Neural progenitor cell (in vitro differentiated cells): ENCODE results near the gene RHOF.

Source experiments
- EZH2 ChIP-seq: fragments of 200-600 bp; sonication (generic); IDR thresholded peaks from 2 replicates; pipeline ENCODE4 v1.6.1; 2017; ENCODE audit warnings: antibody characterized with exemption, mild to moderate bottlenecking, moderate library complexity
- TF ChIP-seq, protein P1 (sequence below): fragments of 200-600 bp; sonication (generic); IDR thresholded peaks from 2 replicates; pipeline ENCODE4 v1.5.1; 2017; ENCODE audit warnings: antibody characterized with exemption, mild to moderate bottlenecking

DNA sequence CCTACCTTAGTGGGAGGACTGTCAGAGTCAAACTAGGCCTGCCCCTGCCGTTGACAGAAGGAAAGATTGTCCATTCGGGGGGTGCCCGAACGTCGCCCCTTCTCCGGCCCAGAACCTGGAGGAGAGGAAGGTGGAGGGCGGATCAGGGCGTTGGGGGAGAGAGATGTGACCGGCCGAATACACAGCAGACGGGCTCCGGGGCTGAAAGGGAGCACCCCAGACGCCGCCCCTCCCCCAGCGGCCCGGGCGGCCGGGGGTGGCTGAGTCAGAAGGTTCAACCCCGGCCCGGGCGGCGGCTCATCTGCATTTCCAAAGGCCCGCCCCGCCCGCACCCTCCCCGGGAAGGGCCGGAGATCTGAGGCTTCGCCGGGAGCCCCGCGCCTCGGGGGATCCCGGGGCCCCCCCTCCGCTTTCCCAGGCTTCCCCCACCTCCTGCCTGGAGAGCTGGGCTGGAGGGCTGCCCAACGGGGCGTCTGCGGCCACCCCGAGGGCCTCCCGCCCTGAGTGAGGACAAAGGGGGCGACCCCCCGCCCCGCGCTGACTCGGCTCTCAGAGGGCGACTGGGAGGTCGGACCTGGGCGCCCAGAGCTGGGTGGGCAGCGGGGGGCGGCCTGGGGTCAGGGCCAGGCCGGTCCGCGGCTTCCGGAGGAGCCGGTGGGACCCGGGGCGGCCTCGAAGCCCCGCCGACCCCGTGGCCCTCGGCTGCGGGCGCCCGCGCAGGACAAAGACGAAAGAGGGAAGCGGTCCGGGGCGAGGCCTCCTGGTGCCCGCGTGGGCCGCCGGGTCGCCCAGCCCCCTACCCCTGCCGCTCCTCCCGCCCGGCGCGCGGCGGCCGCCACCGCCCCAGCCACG is 6.6 kb upstream of the RHOF start:
- TF ChIP-seq, protein P1, sequence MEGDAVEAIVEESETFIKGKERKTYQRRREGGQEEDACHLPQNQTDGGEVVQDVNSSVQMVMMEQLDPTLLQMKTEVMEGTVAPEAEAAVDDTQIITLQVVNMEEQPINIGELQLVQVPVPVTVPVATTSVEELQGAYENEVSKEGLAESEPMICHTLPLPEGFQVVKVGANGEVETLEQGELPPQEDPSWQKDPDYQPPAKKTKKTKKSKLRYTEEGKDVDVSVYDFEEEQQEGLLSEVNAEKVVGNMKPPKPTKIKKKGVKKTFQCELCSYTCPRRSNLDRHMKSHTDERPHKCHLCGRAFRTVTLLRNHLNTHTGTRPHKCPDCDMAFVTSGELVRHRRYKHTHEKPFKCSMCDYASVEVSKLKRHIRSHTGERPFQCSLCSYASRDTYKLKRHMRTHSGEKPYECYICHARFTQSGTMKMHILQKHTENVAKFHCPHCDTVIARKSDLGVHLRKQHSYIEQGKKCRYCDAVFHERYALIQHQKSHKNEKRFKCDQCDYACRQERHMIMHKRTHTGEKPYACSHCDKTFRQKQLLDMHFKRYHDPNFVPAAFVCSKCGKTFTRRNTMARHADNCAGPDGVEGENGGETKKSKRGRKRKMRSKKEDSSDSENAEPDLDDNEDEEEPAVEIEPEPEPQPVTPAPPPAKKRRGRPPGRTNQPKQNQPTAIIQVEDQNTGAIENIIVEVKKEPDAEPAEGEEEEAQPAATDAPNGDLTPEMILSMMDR, result no peak
- no peak for TF ChIP-seq EZH2
